Neuronal stem cell (in vitro differentiated cells): ENCODE measurements around the gene MICAL1.

Experiments used
- DNase-seq: peaks from one replicate; pipeline ENCODE4 v3.0.0-alpha.2; 2013; ENCODE audit warnings: low spot score
- H2AFZ ChIP-seq: one replicate; pipeline ENCODE4 v1.6.1; 2013; ENCODE audit warnings: mild to moderate bottlenecking, low read length, inconsistent platforms
- H2AK5ac ChIP-seq: 2 replicates; pipeline ENCODE4 v1.6.1; 2013; ENCODE audit warnings: low read depth, mild to moderate bottlenecking, inconsistent platforms, low read length, moderate library complexity, mixed read lengths
- H2BK120ac ChIP-seq: 2 replicates; pipeline ENCODE4 v1.6.1; 2013; ENCODE audit warnings: low read depth, mild to moderate bottlenecking, inconsistent platforms, low read length, moderate library complexity, mixed read lengths
- H2BK12ac ChIP-seq: one replicate; pipeline ENCODE4 v1.6.1; 2013; ENCODE audit warnings: low read length, inconsistent platforms
- H2BK15ac ChIP-seq: 2 replicates; pipeline ENCODE4 v1.6.1; 2013; ENCODE audit warnings: mild to moderate bottlenecking, low read length, inconsistent platforms, mixed read lengths
- H2BK5ac ChIP-seq: one replicate; pipeline ENCODE4 v1.6.1; 2013; ENCODE audit warnings: inconsistent platforms, mild to moderate bottlenecking, low read length, moderate library complexity
- H3K14ac ChIP-seq: one replicate; pipeline ENCODE4 v1.6.1; 2013; ENCODE audit warnings: low read length, inconsistent platforms
- H3K18ac ChIP-seq: 2 replicates; pipeline ENCODE4 v1.6.1; 2013; ENCODE audit warnings: low read length, inconsistent platforms
- H3K23ac ChIP-seq: 2 replicates; pipeline ENCODE4 v1.6.1; 2013; ENCODE audit warnings: low read depth, mild to moderate bottlenecking, mixed read lengths, low read length, inconsistent platforms; ENCODE audit not compliant: poor library complexity
- H3K27ac ChIP-seq: replicated peaks from 3 replicates; pipeline ENCODE4 v1.5.1; 2013; ENCODE audit warnings: low read length, inconsistent platforms
- H3K27me3 ChIP-seq, 3 experiments: 2 replicates each; pipeline ENCODE4 v1.6.1; 2013; ENCODE audit warnings: low read length in 3 of 3, mild to moderate bottlenecking in 2 of 3, inconsistent platforms in 1 of 3, low read depth in 1 of 3, mixed read lengths in 1 of 3, moderate library complexity in 1 of 3; ENCODE audit not compliant: control insufficient read depth in 3 of 3, insufficient read depth in 3 of 3
- H3K36me3 ChIP-seq, 2 donors: replicated peaks in 1 of 2; 2 replicates each; pipeline ENCODE4 v1.6.1; 2013; ENCODE audit warnings: low read length in 2 of 2; ENCODE audit not compliant: control insufficient read depth in 2 of 2, insufficient read depth in 2 of 2
- H3K4ac ChIP-seq: 2 replicates; pipeline ENCODE4 v1.6.1; 2013; ENCODE audit warnings: inconsistent platforms, mild to moderate bottlenecking, low read length, moderate library complexity
- H3K4me1 ChIP-seq, 2 donors: 1 replicate in 1 of 2; 2 replicates in 1 of 2; pipeline ENCODE4 v1.6.1; 2013; ENCODE audit warnings: low read length in 2 of 2, low read depth in 1 of 2; ENCODE audit not compliant: control insufficient read depth in 2 of 2, insufficient read depth in 1 of 2
- H3K4me2 ChIP-seq: one replicate; pipeline ENCODE4 v1.6.1; 2013; ENCODE audit warnings: mild to moderate bottlenecking, low read length, inconsistent platforms; ENCODE audit not compliant: insufficient read depth, poor library complexity, severe bottlenecking
- H3K4me3 ChIP-seq, 2 donors: 2 replicates each; pipeline ENCODE4 v1.5.1; 2013; ENCODE audit warnings: low read length in 2 of 2, mild to moderate bottlenecking in 2 of 2, inconsistent platforms in 1 of 2, moderate library complexity in 1 of 2
- H3K79me1 ChIP-seq: one replicate; pipeline ENCODE4 v1.6.1; 2013; ENCODE audit warnings: low read depth, mild to moderate bottlenecking, inconsistent platforms, low read length, moderate library complexity
- H3K9ac ChIP-seq: one replicate; pipeline ENCODE4 v1.6.1; 2013; ENCODE audit warnings: mild to moderate bottlenecking, low read depth, low read length, inconsistent platforms; ENCODE audit not compliant: poor library complexity
- H3K9me3 ChIP-seq, 2 donors: replicated peaks in 1 of 2; 2 replicates each; pipeline versions ENCODE3 to v1.6.1; 2013; ENCODE audit warnings: low read length in 2 of 2, mild to moderate bottlenecking in 2 of 2, inconsistent platforms in 1 of 2, low read depth in 1 of 2, mixed read lengths in 1 of 2, moderate library complexity in 1 of 2; ENCODE audit not compliant: control insufficient read depth in 2 of 2, insufficient read depth in 1 of 2
- H4K8ac ChIP-seq: one replicate; pipeline ENCODE4 v1.6.1; 2013; ENCODE audit warnings: low read depth, mild to moderate bottlenecking, inconsistent platforms, low read length, moderate library complexity
- H4K91ac ChIP-seq: one replicate; pipeline ENCODE4 v1.6.1; 2013; ENCODE audit warnings: low read length, low read depth, mild to moderate bottlenecking, inconsistent platforms; ENCODE audit not compliant: poor library complexity
- WGBS, 2 donors: extraction: QIAGEN DNeasy Blood & Tissue Kit; methylation state at CpG; one replicate each; pipeline ENCODE4 v1.1.7; 2013; ENCODE audit warnings: missing lambda C conversion rate in 2 of 2, mixed read lengths in 1 of 2; ENCODE audit not compliant: insufficient read length in 2 of 2, insufficient replicate concordance in 1 of 2; ENCODE audit errors: extremely low coverage in 2 of 2; 5-methylcytosine and 5-hydroxymethylcytosine counted together

MICAL1 gene

DNA sequence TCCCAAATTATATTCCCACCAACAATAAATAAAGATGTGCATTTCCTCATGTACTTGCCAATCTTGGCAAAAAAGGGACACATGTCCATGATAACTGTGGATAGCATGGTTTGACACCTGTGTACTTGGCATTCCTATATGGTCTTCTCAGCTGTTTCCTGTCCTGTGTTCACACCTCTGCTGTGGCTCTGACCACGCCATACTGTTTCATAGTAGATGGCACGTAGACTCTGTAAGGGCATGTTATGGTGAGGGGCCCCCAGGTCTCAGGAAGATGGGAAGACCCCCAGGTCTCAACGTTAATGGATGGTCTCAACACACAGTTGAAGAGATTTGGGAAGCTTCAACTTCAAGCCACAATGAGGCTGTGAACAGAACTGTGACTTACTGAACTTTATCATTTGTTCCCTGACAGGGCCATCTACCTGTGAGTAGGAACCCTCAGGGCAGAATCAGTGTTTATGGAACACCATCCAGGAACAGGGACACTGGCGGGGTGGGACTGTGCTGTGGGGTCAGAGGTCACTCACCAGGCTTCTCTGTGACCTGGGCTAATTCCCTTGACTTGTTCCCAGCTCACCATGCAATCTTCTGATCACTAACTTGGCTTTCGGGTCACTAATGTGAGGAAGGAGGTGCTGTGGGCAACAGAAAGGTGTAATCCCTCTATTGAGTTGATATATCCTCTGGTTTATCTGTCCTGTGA is 15.7 kb upstream of the MICAL1 start:
- H3K4ac ChIP-seq, result no peak overlapping the region
- no peak overlapping the region for H4K8ac ChIP-seq
- H2BK5ac ChIP-seq, result no peak overlapping the region
- H3K79me1 ChIP-seq, result peaks cover 5% of the 10 kb centered on the region
- H3K4me2 ChIP-seq, result no peak overlapping the region
- no peak overlapping the region for H4K91ac ChIP-seq
- no peak overlapping the region for H2AFZ ChIP-seq
- H2BK120ac ChIP-seq, result no peak overlapping the region
- H2AK5ac ChIP-seq, result no peak overlapping the region
- no peak overlapping the region for H3K4me3 ChIP-seq
- DNase-seq, result no peak
- no peak overlapping the region for H3K27ac ChIP-seq
- H3K18ac ChIP-seq, result no peak overlapping the region
- no CpG with 5 or more reads among the region's 5 CpGs for WGBS, 2 donors
- no peaks in the 10 kb centered on the region for H3K9me3 ChIP-seq
- no peak overlapping the region for H3K23ac ChIP-seq
- no peak overlapping the region for H3K9ac ChIP-seq
- H3K27me3 ChIP-seq, result no peaks in the 10 kb centered on the region
- H3K14ac ChIP-seq, result no peak overlapping the region
- H3K4me1 ChIP-seq, result no peaks in the 10 kb centered on the region
- peaks cover 49 to 98% of the 10 kb centered on the region in 2 donors for H3K36me3 ChIP-seq
- no peak overlapping the region for H2BK12ac ChIP-seq
- H2BK15ac ChIP-seq, result no peak overlapping the region

DNA sequence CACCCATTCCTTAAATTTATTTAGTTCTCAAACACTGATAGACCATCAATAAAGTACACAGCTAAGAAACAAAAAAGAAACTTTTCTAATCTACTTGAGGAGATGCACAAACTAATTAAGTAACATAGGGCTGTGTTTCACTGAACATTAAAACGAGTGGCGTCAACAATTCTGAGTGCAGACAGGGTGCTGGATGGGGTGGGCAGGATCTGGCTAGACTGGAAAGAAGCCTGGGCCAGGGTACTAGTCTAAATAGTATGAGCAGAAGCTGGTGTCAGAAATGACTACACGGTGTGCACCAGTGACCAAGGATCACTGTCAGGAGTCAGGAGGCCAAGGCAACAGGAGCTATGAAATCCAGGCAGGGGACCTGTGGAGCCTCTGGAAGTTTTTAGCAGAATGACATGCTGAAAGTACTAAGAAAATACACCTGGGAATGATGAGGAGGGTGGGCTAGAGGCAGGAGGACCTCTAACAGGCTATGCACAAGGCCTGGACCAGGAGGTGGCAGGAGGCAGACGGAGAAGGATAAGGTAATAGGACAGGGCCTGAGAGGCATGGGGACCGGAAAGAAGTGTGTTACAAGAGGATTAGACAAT is 14.1 kb upstream of the MICAL1 start:
- no peak overlapping the region for H4K8ac ChIP-seq
- no peaks in the 10 kb centered on the region for H3K4me1 ChIP-seq
- peaks cover 50 to 98% of the 10 kb centered on the region in 2 donors for H3K36me3 ChIP-seq
- H2BK12ac ChIP-seq, result no peak overlapping the region
- no peak for DNase-seq
- H3K4me2 ChIP-seq, result no peak overlapping the region
- WGBS, 2 donors, result no CpG with 5 or more reads among the region's 5 CpGs
- no peak overlapping the region for H3K4ac ChIP-seq
- H2BK5ac ChIP-seq, result no peak overlapping the region
- no peaks in the 10 kb centered on the region for H3K27me3 ChIP-seq
- no peak overlapping the region for H3K23ac ChIP-seq
- no peak overlapping the region for H3K4me3 ChIP-seq
- no peak overlapping the region for H3K9ac ChIP-seq
- H3K14ac ChIP-seq, result no peak overlapping the region
- peaks cover 5% of the 10 kb centered on the region for H3K79me1 ChIP-seq
- no peak overlapping the region for H4K91ac ChIP-seq
- no peak overlapping the region for H3K18ac ChIP-seq
- H2AK5ac ChIP-seq, result no peak overlapping the region
- H3K9me3 ChIP-seq, result no peaks in the 10 kb centered on the region
- no peak overlapping the region for H2AFZ ChIP-seq
- H2BK120ac ChIP-seq, result no peak overlapping the region
- no peak overlapping the region for H3K27ac ChIP-seq
- no peak overlapping the region for H2BK15ac ChIP-seq

DNA sequence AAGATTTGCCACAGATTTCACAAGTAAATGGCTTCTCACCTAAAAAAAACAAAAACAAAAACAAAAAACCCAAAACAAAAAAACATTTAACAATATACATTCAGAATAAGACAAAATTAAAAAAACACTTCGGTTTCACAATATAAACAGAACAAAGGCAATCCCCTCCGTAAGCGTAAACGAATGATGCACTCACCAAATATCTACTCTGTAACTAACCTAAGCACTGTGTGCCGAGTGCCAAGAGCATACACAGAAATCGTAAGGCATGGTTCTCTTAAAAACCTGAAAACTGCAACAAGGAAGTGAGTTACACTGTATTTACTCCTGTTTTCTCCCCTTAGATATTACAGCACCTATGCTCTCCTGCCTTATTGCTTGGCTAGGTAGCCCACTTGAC is 12.1 kb upstream of the MICAL1 start:
- no peak overlapping the region for H3K4me3 ChIP-seq
- no peak for DNase-seq
- H2BK120ac ChIP-seq, result no peak overlapping the region
- H3K18ac ChIP-seq, result no peak overlapping the region
- H3K4ac ChIP-seq, result no peak overlapping the region
- no peak overlapping the region for H2AK5ac ChIP-seq
- H3K9me3 ChIP-seq, result no peaks in the 10 kb centered on the region
- H2AFZ ChIP-seq, result no peak overlapping the region
- H2BK12ac ChIP-seq, result no peak overlapping the region
- peaks cover 44 to 100% of the 10 kb centered on the region in 2 donors for H3K36me3 ChIP-seq
- H4K8ac ChIP-seq, result no peak overlapping the region
- 100% methylated on average over 1 of the region's 6 CpGs; no CpG with 5 or more reads in 1 of the 2 donors for WGBS, 2 donors
- no peak overlapping the region for H2BK15ac ChIP-seq
- H4K91ac ChIP-seq, result no peak overlapping the region
- H3K27ac ChIP-seq, result no peak overlapping the region
- H3K79me1 ChIP-seq, result peaks cover 5% of the 10 kb centered on the region
- no peaks in the 10 kb centered on the region for H3K4me1 ChIP-seq
- no peak overlapping the region for H3K14ac ChIP-seq
- no peak overlapping the region for H3K4me2 ChIP-seq
- no peak overlapping the region for H3K23ac ChIP-seq
- no peaks in the 10 kb centered on the region for H3K27me3 ChIP-seq
- H2BK5ac ChIP-seq, result no peak overlapping the region
- H3K9ac ChIP-seq, result no peak overlapping the region

DNA sequence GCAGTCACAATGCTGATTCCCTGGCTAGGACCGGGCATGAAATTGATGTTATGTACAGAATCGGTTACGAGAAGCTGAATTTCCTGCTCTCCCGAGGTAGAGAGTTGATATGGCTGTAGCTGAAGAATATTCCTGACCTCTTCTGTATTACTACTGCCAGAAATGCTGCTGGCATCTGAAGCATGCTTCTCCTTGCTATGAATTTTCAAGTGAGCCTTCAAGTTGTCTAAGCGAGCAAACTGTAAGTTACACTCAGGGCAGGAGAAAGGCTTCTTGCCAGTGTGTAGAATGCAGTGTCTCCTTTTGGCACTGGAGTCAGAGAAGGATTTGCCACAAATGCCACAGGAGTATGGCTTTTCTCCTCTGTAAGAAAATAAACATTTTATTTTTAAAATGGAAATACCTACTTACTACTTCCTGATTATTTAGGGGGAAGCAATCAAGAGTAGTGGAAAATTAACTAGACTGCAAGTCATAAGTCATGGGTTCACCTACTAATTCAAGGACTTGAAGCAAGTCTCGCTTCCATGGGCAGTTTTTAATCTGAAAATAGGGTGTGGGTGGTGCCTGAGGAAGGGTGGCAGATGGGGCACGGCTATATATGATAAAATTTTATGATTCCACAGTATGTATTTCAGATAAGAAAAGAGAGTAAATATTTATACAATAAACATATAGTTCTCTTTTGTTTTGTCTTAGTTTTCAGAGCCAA is 10.8 kb upstream of the MICAL1 start:
- Histone ChIP-seq H3K4me1 (no peaks in the 10 kb centered on the region), H2BK12ac (no peak overlapping the region), H2AK5ac (no peak overlapping the region), H2AFZ (no peak overlapping the region), H4K8ac (no peak overlapping the region), H3K4ac (no peak overlapping the region), H3K27ac (no peak overlapping the region), H3K18ac (no peak overlapping the region), H3K4me3 (no peak overlapping the region), H2BK15ac (no peak overlapping the region), H3K14ac (no peak overlapping the region), H3K4me2 (no peak overlapping the region), H3K79me1 (peaks cover 5% of the 10 kb centered on the region), H3K36me3 (peaks cover 35 to 100% of the 10 kb centered on the region in 2 donors), H4K91ac (no peak overlapping the region), H3K9ac (no peak overlapping the region), H2BK5ac (no peak overlapping the region), H3K9me3 (peaks cover 0 to 3% of the 10 kb centered on the region in 2 donors), H2BK120ac (no peak overlapping the region), H3K23ac (no peak overlapping the region), H3K27me3 (no peaks in the 10 kb centered on the region)
- no peak for DNase-seq
- WGBS, 2 donors, result no CpG with 5 or more reads among the region's 7 CpGs
